HG03354 (cell line): ENCODE data around the gene STAM.

Experiments
- ATAC-seq: cut with Tn5 transposase; IDR thresholded peaks from one replicate; pipeline ENCODE4 v1.9.1; 2021; ENCODE audit warnings: mild to moderate bottlenecking; ENCODE audit not compliant: unreplicated experiment, poor library complexity, severe bottlenecking

Gene STAM

DNA sequence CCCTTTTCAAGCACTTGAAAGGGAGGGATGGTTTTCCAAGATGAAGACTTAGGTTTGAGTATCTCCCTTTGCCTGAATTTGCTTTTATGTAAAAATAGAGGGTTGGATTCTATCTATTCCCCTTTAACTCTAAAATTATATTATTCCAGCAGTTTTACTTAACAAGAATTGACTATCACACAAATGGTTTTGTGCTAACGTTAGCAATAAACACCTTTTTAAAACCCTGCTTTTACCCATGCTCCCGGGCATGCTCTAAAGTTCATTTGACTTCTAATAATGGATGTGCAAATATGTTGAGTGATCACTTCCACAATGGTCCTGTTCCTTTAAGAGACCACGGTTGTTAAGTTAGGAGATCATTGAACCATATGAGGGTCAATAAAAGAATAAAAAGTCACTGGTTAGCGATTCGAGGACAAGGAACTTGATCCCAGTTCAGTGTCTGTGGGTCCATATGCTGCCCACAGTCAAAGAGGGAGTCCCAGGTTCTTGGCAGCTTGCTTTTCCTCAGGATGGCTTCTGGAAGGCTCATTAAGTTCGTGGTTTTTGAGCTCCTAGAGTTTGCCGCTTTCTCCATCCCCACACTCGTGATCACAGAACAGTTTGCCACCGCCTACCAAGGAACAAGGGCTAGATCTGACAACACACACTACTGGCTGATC, 108.0 kb downstream of the STAM start, which contains the start of gene TMEM236:
Gene TMEM236, plus strand, starts transcription at position 421 of the 665 bp plus-strand sequence. Its CDS starts 95 bp downstream, at position 516.
- no peak for ATAC-seq

- ATAC-seq = peak; percentile 98
Observed at GRCh38 chr10:17756557-17757217, 112.7 kb downstream of the STAM start.

- ATAC-seq = no peak
Observed at GRCh38 chr10:17758200-17758599, 114.2 kb downstream of the STAM start.

GRCh38 chr10:17758896-17759295, 114.9 kb downstream of the STAM start:
- ATAC-seq = no peak

- ATAC-seq = no peak
Observed at GRCh38 chr10:17764142-17764541, 120.2 kb downstream of the STAM start.

DNA sequence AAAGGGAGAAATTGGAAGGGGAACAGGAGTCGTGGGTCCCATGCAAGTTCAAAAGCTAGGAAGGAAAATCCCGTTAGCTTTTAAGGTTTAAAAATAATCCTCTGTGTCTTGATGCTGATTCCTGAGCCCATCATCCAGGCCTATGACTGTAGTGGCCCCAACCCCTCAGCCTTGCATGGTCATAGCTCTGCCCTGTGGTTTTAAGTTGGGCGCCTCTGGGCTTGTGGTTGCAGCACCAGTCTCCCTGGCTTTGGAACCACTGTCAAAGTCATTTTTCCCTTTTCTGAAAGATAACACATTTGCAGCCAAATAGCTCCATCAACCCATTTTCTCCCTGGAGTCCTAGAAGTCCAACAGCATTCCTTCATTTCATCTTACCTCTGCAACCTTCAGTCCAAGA, 121.7 kb downstream of the STAM start:
- ATAC-seq = no peak
